Measurements from ENCODE around the gene GPR37L1. TPM values are rescaled to one million over a fixed set of nuclear protein-coding genes. Genes with fewer than 3 reads are reported as not detected.

GPR37L1 gene
- total and polyA plus RNA-seq, 2 of the 4 experiments (the other 2 are of a cell fraction) = 0.02 TPM; not detected in 1

DNA sequence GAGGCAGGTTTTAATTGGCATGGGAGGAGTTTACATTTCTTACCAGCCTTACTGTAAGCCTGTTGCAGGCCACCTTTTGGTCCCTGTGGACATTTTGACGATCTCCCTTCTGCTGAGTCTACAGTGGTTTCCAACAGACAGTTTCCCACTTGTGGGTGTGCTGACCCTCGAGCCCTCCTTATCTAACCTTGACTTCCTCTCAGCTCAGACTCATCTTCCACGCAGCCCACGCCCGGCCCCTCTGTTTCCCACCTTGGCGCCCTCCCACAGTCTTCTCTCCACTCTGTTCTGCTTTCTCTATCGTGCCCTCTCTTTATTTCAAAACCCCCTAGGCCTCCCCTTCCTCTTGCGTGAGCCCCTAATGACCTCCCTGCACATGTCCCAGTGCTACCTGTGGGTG is 27.9 kb downstream of the GPR37L1 start:
- no peak overlapping the region for H2BK120ac ChIP-seq (ENCODE audit: low read depth, low read length)
- H3K56ac ChIP-seq (ENCODE audit: extremely low read depth, insufficient read depth, low read length) = no peak overlapping the region
- POLR2A ChIA-PET (ENCODE audit: unreplicated experiment) = no interaction called here
- no peak overlapping the region for H2BK5ac ChIP-seq (ENCODE audit: low read depth, low read length, poor library complexity, severe bottlenecking)
- H2AK5ac ChIP-seq (ENCODE audit: low read depth, low read length) = no peak overlapping the region
- no peaks in the 10 kb centered on the region for H3K36me3 ChIP-seq (ENCODE audit: control insufficient read depth, insufficient read depth, low read length)
- no peak overlapping the region for H4K8ac ChIP-seq (ENCODE audit: low read depth in 2 of 2, low read length in 2 of 2)
- no peak overlapping the region for H4K5ac ChIP-seq (ENCODE audit: low read depth, low read length)
- no peak overlapping the region for H2BK20ac ChIP-seq (ENCODE audit: low read depth, low read length)
- H3K18ac ChIP-seq (ENCODE audit: low read depth, low read length) = no peak overlapping the region
- no peak overlapping the region for H3K23ac ChIP-seq (ENCODE audit: low read depth, low read length)
- no peak overlapping the region for H2BK15ac ChIP-seq (ENCODE audit: low read depth, low read length)
- intact Hi-C loops (cut with micrococcal nuclease) (no loop called here), dilution Hi-C loops (cut with HindIII; ENCODE audit: low sequenced_read_pairs, unreplicated experiment) (no loop called here), in situ Hi-C loops (cut with MboI; ENCODE audit: low sequenced_read_pairs) (no loop called here)
- no peak overlapping the region for H4K91ac ChIP-seq (ENCODE audit: insufficient read depth, low read depth, low read length)
- H3K9ac ChIP-seq (ENCODE audit: low read depth, low read length) = no peak overlapping the region
- 68% methylated on average over 6 of the region's 8 CpGs; no CpG with 5 or more reads in 1 of the 2 experiments for WGBS, 2 experiments (ENCODE audit: extremely low coverage in 2 of 2, insufficient read length in 1 of 2)
- no peaks in the 10 kb centered on the region for H3K9me1 ChIP-seq (ENCODE audit: insufficient read depth, low read length)
- no peak overlapping the region for H3K4me3 ChIP-seq (ENCODE audit: insufficient read depth, low read depth, low read length)
- H3K79me1 ChIP-seq (ENCODE audit: low read depth in 1 of 2, low read length in 2 of 2) = no peaks in the 10 kb centered on the region
- H3K4ac ChIP-seq (ENCODE audit: low read depth, low read length) = no peak overlapping the region
- ATAC-seq (ENCODE audit: low read depth) (no peak), DNase-seq (no peak)
- no peak for TF ChIP-seq NFE2L2 (IDR thresholded peaks at IDR 0.05; ENCODE audit: low read depth, low read length)
- TF ChIP-seq FOS (IDR thresholded peaks at IDR 0.05; ENCODE audit: low read depth, low read length) = no peak
- TF ChIP-seq, protein P1, sequence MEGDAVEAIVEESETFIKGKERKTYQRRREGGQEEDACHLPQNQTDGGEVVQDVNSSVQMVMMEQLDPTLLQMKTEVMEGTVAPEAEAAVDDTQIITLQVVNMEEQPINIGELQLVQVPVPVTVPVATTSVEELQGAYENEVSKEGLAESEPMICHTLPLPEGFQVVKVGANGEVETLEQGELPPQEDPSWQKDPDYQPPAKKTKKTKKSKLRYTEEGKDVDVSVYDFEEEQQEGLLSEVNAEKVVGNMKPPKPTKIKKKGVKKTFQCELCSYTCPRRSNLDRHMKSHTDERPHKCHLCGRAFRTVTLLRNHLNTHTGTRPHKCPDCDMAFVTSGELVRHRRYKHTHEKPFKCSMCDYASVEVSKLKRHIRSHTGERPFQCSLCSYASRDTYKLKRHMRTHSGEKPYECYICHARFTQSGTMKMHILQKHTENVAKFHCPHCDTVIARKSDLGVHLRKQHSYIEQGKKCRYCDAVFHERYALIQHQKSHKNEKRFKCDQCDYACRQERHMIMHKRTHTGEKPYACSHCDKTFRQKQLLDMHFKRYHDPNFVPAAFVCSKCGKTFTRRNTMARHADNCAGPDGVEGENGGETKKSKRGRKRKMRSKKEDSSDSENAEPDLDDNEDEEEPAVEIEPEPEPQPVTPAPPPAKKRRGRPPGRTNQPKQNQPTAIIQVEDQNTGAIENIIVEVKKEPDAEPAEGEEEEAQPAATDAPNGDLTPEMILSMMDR (conservative IDR thresholded peaks at IDR 0.05; ENCODE audit: low read depth, low read length) = no peak
- no peak for TF ChIP-seq CHD1 (IDR thresholded peaks at IDR 0.05; ENCODE audit: low read depth, low read length)
- TF ChIP-seq BHLHE40 (IDR thresholded peaks at IDR 0.05; ENCODE audit: low read depth, low read length) = no peak
- TF ChIP-seq RFX5 (IDR thresholded peaks at IDR 0.05; ENCODE audit: low read depth, low read length) = no peak
- no peak for TF ChIP-seq SMC3 (IDR thresholded peaks at IDR 0.05; ENCODE audit: low read depth, low read length)
- H3K4me2 ChIP-seq (ENCODE audit: low read depth, low read length) = no peak overlapping the region
- H2AK9ac ChIP-seq (replicated peaks; ENCODE audit: low read depth, low read length, poor library complexity) = no peak overlapping the region
- no peaks in the 10 kb centered on the region for H3K4me1 ChIP-seq (ENCODE audit: control insufficient read depth, insufficient read depth, low read length)
- no peaks in the 10 kb centered on the region for H3K9me3 ChIP-seq (ENCODE audit: control insufficient read depth, insufficient read depth, low read length)
- no TSS peak for BruUV-seq (replicated peaks)
- CTCF ChIA-PET = no interaction called here
- H3K27me3 ChIP-seq (ENCODE audit: control insufficient read depth, insufficient read depth, low read length) = peaks cover 22% of the 10 kb centered on the region
- no peak overlapping the region for H3K14ac ChIP-seq (replicated peaks; ENCODE audit: low read depth, low read length)
- no peaks in the 10 kb centered on the region for H4K20me1 ChIP-seq (ENCODE audit: insufficient read depth, low read length)
- H2AFZ ChIP-seq (replicated peaks; ENCODE audit: low read length, poor library complexity) = no peak overlapping the region
- H3K27ac ChIP-seq (ENCODE audit: insufficient read depth, low read length) = no peak overlapping the region

All from IMR-90 (cell line).